ENCODE results near the gene COPE.

DNA sequence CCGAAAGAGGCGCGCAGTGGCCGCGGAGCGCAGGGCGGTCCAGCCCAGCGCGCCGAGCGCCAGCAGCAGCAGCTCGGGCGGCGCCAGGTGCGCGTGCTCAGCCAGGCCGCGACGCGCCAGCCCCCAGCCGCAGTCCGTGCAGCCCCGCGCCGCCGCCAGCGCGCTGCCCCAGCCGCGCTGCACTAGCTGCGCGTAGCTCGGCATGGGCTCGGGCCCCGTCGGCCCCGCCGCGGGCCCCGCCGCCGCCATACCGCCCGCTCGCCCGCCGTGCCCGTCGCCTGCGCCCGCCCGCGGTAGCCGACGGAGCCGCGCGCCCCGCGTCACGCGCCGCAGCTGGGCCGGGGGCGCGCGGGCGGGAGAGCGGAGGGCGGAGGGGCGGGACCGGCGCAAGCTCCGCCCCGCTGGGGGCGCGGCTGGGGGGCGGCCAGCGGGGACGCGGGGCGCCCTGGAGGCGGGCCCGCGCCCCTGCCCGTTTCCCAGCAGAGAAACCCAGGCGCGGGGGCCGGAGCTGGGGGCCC lies 23.3 kb downstream of the COPE start, which contains the start of gene CERS1:
- TF ChIP-seq EZH2 (IDR thresholded peaks at IDR 0.05; ENCODE audit: insufficient read depth, poor library complexity, severe bottlenecking) = no peak
- no peak for TF ChIP-seq EZH2phosphoT487 (IDR thresholded peaks at IDR 0.05; ENCODE audit: insufficient read depth, low read depth)

Data from GM23248 (cell line).